ENCODE results near the gene DNASE1L3.

Gene DNASE1L3

DNA sequence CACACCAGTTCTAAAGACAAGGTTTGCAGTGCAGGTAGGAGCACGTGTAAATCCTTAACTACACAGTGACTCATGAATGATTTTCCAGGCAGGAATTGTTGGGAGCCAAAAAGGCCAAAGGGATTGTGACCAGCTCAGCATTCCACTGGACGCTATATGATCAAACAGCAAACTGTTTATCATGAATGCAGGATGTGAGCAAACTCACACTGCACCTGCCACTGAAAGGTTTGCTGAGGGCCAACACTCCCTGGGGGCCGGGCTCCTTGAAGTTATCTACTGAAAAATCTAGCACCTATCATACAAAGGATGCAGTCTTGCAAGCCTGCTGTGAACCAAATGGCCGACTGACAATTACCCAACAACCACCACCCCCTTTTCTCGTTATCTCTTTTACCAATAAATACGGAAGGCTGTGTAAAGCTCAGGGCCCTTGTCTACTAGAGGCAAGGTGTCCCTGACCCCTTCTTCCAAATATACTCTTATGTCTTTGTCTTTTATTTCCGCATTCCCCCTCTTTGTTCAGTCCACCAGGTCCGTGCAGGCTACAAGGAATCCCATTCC is 11.5 kb upstream of the DNASE1L3 start:
- TF ChIP-seq FOXP2 (optimal IDR thresholded peaks at IDR 0.05; ENCODE audit: borderline replicate concordance, extremely low read depth, extremely low read length, insufficient read depth) (no peak), TAF1 (IDR thresholded peaks at IDR 0.05; ENCODE audit: borderline replicate concordance, insufficient read depth, low read length) (no peak), REST (IDR thresholded peaks at IDR 0.05; ENCODE audit: insufficient read depth in 1 of 2, low read depth in 2 of 2, low read length in 2 of 2) (no peak), POLR2AphosphoS5 (IDR thresholded peaks at IDR 0.05; ENCODE audit: low read depth, low read length) (no peak), SIN3A (IDR thresholded peaks at IDR 0.05; ENCODE audit: borderline replicate concordance, insufficient read depth, low read length) (no peak)

DNA sequence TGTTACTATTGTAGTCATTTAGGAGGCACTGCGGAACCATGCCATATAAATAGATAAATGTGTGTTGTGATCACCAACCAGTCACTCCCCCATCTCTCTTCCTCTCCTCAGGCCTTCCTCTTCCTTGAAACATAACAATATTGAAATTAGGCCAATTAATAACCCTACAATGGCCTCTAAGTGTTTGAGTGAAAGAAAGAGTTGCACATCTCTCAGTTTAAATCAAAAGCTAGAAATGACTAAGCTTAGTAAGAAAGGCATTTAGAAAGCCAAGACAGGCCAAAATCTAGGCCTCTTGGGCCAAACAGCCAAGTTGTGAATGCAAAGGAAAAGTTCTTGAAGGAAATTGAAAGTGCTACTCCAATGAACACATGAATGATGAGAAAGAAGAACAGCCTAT is 8.1 kb upstream of the DNASE1L3 start:
- TF ChIP-seq POLR2AphosphoS5 (IDR thresholded peaks at IDR 0.05; ENCODE audit: low read depth, low read length), result no peak
- TF ChIP-seq TAF1 (IDR thresholded peaks at IDR 0.05; ENCODE audit: borderline replicate concordance, insufficient read depth, low read length), result no peak
- no peak for TF ChIP-seq REST (IDR thresholded peaks at IDR 0.05; ENCODE audit: insufficient read depth in 1 of 2, low read depth in 2 of 2, low read length in 2 of 2)
- TF ChIP-seq SIN3A (IDR thresholded peaks at IDR 0.05; ENCODE audit: borderline replicate concordance, insufficient read depth, low read length), result no peak
- TF ChIP-seq FOXP2 (optimal IDR thresholded peaks at IDR 0.05; ENCODE audit: borderline replicate concordance, extremely low read depth, extremely low read length, insufficient read depth), result no peak

DNA sequence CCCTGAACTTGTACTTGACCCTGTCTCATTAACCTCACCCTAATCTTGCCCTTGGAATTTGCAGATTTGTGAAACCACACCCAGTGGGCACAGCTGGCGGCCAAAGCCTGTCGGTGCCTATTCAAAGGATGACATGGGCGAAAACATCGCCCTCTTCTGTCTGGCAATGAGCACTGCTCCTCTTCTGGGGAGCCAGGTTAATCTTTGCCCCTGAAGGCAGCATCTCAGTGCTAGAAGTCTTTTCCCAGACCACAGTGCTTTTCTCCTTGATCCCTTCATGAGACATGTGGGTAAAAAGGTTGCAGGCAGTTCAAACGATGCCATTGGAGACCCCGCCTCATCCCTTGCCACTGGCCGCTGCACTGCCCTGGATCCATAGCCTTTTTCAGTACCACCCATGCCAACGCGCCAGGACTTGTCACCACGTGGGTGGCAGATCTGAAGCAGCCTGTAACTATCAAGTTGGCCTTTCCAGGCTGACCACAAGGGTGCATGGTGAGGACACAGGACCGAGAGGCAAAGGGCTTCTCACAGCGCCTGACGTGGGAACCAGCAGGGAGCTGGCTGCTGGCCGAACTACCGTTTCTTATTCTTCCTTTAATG is 6.5 kb upstream of the DNASE1L3 start:
- TF ChIP-seq FOXP2 (optimal IDR thresholded peaks at IDR 0.05; ENCODE audit: borderline replicate concordance, extremely low read depth, extremely low read length, insufficient read depth), result no peak
- no peak for TF ChIP-seq TAF1 (IDR thresholded peaks at IDR 0.05; ENCODE audit: borderline replicate concordance, insufficient read depth, low read length)
- TF ChIP-seq SIN3A (IDR thresholded peaks at IDR 0.05; ENCODE audit: borderline replicate concordance, insufficient read depth, low read length), result no peak
- no peak for TF ChIP-seq REST (IDR thresholded peaks at IDR 0.05; ENCODE audit: insufficient read depth in 1 of 2, low read depth in 2 of 2, low read length in 2 of 2)
- no peak for TF ChIP-seq POLR2AphosphoS5 (IDR thresholded peaks at IDR 0.05; ENCODE audit: low read depth, low read length)

DNA sequence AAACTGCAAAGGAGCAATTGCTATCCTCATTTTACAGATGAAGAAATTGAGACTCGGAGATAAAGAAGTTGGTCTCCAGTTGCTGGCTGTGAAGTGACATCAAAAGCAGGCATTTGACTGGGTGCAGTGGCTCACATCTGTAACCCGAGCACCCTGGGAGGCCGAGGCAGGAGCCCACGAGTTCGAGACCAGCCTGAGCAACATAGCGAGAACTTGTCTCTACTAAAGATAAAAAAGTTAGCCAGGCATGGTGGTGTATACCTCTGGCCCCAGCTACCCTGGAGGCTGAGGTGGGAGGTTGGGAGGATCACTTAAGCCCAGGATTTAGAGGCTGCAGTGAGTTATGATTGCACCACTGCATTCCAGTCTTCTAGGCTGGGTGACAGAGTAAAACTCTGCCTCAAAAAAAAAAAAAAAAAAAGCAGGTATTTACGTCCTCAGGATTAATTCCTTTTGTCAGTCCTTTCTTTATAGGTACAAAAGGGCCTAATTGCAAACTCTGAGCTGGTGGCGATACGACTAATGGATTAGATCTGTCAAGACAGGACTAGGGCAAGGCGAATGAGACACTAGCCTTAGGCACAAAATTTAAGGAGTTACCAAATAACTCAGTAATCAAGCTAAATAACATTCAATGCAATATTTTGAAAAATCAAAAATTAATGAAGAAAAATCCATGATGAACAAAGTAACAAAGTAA is 5.9 kb upstream of the DNASE1L3 start:
- no peak for TF ChIP-seq TAF1 (IDR thresholded peaks at IDR 0.05; ENCODE audit: borderline replicate concordance, insufficient read depth, low read length)
- TF ChIP-seq POLR2AphosphoS5 (IDR thresholded peaks at IDR 0.05; ENCODE audit: low read depth, low read length), result no peak
- no peak for TF ChIP-seq FOXP2 (optimal IDR thresholded peaks at IDR 0.05; ENCODE audit: borderline replicate concordance, extremely low read depth, extremely low read length, insufficient read depth)
- no peak for TF ChIP-seq REST (IDR thresholded peaks at IDR 0.05; ENCODE audit: insufficient read depth in 1 of 2, low read depth in 2 of 2, low read length in 2 of 2)
- TF ChIP-seq SIN3A (IDR thresholded peaks at IDR 0.05; ENCODE audit: borderline replicate concordance, insufficient read depth, low read length), result no peak
